ENCODE measurements around the gene AMIGO1.

The AMIGO1 gene, protein sequence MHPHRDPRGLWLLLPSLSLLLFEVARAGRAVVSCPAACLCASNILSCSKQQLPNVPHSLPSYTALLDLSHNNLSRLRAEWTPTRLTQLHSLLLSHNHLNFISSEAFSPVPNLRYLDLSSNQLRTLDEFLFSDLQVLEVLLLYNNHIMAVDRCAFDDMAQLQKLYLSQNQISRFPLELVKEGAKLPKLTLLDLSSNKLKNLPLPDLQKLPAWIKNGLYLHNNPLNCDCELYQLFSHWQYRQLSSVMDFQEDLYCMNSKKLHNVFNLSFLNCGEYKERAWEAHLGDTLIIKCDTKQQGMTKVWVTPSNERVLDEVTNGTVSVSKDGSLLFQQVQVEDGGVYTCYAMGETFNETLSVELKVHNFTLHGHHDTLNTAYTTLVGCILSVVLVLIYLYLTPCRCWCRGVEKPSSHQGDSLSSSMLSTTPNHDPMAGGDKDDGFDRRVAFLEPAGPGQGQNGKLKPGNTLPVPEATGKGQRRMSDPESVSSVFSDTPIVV

DNA sequence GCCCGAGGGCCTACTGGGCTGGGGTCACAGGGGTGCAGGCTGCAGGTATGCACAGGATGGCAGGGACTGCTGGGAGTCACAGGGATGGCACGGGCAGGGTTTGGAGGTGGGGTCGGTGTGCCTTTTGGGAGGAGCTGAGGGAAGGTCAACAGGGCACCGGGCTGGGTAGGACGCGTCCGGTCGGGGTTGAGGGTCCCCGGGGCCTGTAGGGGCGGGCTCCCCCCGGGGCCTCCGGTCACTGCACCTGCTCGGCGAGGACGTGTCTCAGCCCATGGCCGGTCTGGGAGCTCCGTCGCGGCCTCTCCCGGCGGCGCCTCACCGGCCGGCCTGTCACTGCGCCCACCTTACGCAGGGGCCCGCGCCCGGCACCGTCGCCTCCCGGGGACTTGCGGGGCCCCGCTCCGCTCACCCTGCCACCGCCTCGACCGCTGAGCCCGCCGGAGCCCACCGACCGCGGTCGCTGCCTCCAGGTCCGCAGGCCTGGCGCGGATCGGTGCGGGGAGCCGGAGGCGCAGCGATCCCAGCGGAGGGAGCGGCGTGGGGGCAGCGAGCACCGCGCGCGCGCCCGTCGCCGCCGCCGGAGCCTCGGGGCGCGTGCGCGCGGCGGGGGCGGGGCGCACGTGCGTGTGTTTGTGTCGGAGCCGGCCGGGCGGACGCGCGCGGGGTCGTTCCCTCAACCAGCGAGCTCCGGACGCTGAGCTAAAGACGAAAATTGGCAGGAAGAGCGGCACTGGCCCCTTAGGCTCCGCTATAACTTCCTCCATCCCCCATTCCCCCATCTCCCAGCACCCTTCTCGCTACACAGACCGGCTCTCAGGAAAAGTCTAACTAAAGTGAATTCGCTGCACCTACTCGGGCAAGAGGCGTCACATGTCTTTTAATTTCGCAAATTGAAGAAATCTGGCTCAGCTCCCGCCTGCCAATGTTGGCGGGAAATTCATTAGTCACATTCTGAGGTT is at the start of gene AMIGO1:
Gene AMIGO1, minus strand, starts transcription at position 552 of the 959 bp plus-strand sequence. CDS start 815 bp downstream, outside the sequence.
- DNase-seq, result peak; percentile 46

DNA sequence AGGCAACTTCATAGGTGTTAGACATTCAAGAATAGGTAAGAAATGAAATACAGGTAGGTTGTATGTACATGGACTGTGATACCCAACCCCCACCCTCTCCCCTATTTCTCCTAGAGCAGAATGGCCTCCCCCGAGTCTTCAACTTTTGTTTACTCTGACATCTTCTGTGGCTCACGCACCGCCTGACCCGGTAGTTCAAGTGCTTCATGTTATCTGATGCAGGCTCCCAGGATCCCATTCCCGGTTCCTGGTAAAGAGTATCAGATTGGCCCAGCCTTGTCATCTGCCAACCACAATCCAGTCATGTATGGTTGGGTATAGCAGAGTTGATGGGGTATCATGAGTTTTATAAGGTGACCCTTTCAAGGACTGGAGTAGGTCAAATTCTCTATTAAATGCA is 48.0 kb upstream of the AMIGO1 start:
- no peak for DNase-seq

DNA sequence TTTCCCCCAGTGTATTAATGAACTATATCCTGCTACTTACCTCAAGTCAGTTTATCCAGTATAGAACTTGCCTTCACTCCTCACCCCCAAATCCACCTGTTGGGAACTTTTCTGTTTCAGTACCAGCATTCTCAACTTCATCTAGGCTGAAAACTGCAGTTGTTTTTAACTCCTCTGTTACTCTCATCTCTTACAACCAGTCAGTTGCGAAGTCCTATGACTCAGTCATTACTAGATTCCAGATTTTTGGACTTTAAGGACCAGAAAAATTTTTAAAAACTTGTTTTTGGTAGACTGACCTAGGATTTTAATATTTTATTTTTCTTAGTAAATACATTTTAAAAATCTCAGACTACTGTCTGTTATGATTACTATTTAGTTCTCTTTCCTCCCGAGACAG is 47.0 kb upstream of the AMIGO1 start:
- no peak for DNase-seq

DNA sequence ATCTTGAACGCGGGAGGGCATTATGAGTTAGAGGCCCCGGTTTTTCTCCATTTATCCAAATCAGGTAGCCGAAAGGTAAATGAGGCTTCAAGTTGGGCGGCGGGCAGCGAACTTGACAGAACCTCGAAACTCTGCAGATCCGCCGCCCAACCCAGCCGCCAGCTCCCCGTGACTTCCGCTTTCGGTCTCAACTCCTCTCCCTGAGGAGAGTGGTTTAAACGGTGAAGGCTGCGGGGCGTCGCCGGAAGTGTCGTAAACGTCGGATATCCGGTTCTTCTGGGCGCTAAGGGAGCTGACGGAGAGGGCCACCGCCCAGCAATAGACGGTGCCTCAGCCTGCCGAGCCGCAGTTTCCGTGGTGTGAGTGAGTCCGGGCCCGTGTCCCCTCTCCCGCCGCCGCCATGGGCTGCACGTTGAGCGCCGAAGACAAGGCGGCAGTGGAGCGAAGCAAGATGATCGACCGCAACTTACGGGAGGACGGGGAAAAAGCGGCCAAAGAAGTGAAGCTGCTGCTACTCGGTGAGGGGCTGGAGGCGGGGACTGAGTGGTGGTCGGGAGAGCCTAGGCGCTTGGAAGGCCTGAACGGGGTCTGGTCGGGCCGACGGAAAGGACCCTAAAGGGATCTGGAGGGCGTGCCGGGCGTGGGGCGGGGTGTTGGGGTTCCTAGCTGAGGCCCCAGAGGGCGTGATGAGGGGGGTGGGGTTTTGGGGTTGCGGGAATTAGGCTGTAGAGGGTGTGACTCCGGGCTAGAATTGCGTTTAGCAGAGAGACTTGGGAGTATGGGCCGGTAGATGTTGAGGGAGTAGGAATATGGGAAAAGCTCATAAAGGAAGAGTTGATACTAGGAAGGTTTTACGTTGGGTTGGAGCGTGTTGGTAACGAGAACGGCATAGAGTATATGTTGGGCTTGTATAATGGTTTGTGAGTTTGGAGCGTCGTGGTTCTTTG is 39.1 kb upstream of the AMIGO1 start, which contains the start of gene GNAI3:
Gene GNAI3, plus strand, starts transcription at position 295 of the 947 bp plus-strand sequence. Its CDS starts 106 bp downstream, at position 401.
- peak; percentile 92 for DNase-seq

DNA sequence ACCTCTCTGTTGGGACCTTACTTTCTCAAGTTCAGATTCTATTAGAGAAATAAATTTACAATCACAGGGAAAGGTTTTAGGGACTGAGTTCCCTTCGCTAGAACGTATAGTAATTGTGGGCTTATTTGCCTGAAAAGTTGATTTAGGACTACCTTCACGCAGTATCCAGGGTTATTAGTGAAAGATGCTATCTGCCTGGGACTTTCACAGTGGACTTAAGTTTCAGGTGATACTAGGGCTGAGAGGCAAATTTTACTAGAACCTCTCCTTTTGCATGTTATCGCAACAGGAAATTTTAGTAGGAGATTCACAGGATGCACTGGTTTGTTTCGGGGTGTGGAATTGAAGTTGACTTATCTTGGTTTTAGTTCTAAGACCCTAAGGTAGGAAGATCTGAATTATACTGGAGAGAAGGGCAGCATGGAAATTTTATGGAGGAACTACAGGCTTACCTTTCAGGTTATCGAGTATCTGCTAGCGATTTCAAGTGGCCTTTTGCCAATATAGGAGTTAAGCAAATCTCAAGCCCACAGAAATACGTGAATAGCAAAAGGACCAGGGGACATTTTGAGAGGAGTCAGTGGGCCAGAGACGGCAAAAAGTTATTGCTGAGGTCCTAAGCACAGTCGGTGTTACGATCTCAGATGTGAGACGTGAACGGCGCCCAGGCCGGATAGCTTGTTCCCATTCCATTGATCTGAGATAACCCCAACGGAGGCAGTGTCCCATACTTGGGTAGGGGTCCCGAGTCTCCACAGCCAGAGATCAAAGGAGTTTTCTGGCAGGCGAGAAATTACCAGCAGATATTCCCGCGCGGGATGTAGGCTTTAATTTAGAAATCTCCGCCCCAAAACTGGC is 38.2 kb upstream of the AMIGO1 start:
- DNase-seq, result no peak

DNA sequence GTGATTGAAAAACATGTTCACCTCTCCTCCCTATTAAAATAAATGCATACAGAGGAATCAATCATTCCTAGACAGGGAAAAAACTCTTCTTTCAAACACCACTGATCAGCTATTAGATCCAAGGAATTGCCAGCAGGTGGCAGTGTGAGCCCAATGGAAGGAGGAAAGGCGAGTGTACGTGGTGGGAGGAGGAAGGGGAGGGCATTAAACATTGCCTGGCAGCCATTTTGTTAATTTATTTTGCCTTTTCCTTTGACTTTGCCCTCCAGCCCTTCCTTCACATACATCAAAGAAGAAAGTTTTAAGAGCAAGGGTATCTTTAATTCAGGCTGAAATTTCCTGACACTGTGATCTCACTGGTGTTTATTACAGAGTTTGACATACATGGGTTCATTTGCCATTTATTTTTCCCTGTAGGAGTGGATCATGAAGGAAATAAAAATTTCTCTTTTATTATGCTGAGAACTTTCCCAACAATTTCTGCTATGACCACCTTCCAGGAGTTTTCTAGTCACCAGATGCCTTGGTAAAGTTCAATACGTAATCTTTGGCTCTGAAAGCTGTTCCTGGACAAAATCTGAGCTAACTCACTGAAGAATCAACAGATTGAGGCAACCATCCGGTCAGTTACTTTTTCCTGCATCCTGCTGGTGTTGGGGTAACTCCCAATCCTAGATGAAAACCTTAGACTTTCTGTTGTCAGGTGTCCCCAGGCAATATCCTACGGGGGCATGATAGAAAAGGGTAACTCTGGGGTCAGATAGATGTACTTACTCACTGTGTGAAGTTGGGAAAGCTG is 37.0 kb upstream of the AMIGO1 start:
- DNase-seq, result peak; percentile 91

GRCh38 chr1:109543988-109544735 is 34.6 kb upstream of the AMIGO1 start:
- DNase-seq, result no peak

GRCh38 chr1:109543283-109543987 is 33.9 kb upstream of the AMIGO1 start:
- DNase-seq, result no peak

GRCh38 chr1:109542657-109543056 is 33.1 kb upstream of the AMIGO1 start:
- DNase-seq, result no peak

GRCh38 chr1:109541102-109541501 is 31.6 kb upstream of the AMIGO1 start:
- no peak for DNase-seq

GRCh38 chr1:109539676-109540075 is 30.1 kb upstream of the AMIGO1 start, which contains the start of gene GPR61:
TSS of gene GPR61 (plus strand) at chr1:109539872. CDS start at chr1:109543023, 3,151 bp downstream.
- DNase-seq, result no peak

- no peak for DNase-seq
These were observed 29.5 kb upstream of the AMIGO1 start for GRCh38 chr1:109538827-109539555.

- DNase-seq, result no peak
These were observed 28.1 kb upstream of the AMIGO1 start for GRCh38 chr1:109537450-109538178.

- no peak for DNase-seq
These were observed 26.5 kb upstream of the AMIGO1 start for GRCh38 chr1:109535971-109536491.

- DNase-seq, result no peak
These were observed 26.0 kb upstream of the AMIGO1 start for GRCh38 chr1:109535481-109535880.

- no peak for DNase-seq
These were observed 24.9 kb upstream of the AMIGO1 start for GRCh38 chr1:109534307-109534858.
